ENCODE measurements around the gene GPAT3. TPM values are rescaled to one million over a fixed set of nuclear protein-coding genes. Genes with fewer than 3 reads are reported as not detected.

The GPAT3 gene
- total and polyA plus RNA-seq, 2 of the 8 experiments (the other 6 are each of a cell fraction or from before 2014, with no cell fraction given) = 0.23 to 2.0 TPM

DNA sequence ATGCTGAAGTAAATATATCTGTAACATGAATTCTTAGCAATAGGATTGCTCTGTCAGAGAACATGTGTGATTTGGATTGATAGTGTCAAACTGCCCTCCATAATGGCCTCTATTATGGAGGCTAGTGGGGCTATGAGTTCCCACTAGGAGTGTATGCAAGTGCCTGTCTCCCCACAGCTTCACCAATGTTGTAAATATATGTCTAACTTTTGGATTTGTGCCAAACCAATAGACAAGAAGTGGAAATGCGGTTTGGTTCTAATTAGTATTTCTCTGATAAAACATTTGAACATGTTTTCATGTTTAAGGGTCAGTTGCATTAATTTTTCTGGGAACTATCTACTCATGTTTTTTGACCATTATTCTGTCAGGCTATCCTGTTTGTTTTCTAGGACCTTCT is 28.1 kb downstream of the GPAT3 start (continued):
- TF ChIP-seq RXRA (IDR thresholded peaks at IDR 0.05; ENCODE audit: insufficient read depth, low read depth, low read length) = no peak

All from H1 (cell line).